Tibial nerve (tissue), 4 donors: Measurements from ENCODE around the gene NUP98.

Experiments used
- EP300 ChIP-seq, 2 donors: sonication (generic); formaldehyde crosslinking; IDR thresholded peaks; one replicate each; pipeline ENCODE4 v1.6.1; 2017; ENCODE audit warnings: antibody characterized with exemption in 2 of 2, mild to moderate bottlenecking in 1 of 2
- POLR2A ChIP-seq, 2 donors: fragments of 450-650 bp; IDR thresholded peaks; one replicate each; pipeline ENCODE4 v1.6.1; 2017; ENCODE audit warnings: antibody characterized with exemption in 2 of 2, mild to moderate bottlenecking in 2 of 2, moderate library complexity in 2 of 2
- TF ChIP-seq, protein P1 (sequence below), 5 experiments: fragments of 200-600 bp in 3 of 5; fragments of 450-650 bp in 2 of 5; sonication (generic) in 3 of 5; IDR thresholded peaks; one replicate each; pipeline ENCODE4 v1.5.1; 2016 to 2019; ENCODE audit warnings: antibody characterized with exemption in 5 of 5, mild to moderate bottlenecking in 3 of 5, moderate library complexity in 2 of 5

DNA sequence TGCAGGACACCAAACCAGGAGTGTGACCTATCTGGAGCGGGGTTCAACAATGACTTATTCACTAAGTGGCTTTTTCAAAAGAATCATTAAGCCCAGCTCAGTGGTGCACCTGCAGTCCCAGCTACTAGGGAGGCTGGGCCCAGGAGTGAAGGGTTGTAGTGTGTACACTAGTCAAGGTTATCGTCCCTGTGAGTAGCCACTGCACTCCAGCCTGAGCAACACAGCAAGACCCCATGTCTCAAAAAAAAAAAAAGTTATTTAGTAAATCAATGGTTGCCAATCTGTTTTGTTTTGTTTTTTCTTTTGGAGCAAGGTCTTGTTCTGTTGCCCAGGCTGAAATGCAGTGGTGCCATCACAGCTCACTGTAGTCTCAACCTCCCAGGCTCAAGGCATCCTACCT lies 35.5 kb upstream of the NUP98 start:
- no peak for TF ChIP-seq EP300 (IDR thresholded peaks at IDR 0.05)
- TF ChIP-seq, protein P1, sequence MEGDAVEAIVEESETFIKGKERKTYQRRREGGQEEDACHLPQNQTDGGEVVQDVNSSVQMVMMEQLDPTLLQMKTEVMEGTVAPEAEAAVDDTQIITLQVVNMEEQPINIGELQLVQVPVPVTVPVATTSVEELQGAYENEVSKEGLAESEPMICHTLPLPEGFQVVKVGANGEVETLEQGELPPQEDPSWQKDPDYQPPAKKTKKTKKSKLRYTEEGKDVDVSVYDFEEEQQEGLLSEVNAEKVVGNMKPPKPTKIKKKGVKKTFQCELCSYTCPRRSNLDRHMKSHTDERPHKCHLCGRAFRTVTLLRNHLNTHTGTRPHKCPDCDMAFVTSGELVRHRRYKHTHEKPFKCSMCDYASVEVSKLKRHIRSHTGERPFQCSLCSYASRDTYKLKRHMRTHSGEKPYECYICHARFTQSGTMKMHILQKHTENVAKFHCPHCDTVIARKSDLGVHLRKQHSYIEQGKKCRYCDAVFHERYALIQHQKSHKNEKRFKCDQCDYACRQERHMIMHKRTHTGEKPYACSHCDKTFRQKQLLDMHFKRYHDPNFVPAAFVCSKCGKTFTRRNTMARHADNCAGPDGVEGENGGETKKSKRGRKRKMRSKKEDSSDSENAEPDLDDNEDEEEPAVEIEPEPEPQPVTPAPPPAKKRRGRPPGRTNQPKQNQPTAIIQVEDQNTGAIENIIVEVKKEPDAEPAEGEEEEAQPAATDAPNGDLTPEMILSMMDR (IDR thresholded peaks at IDR 0.05): no peak
- no peak for TF ChIP-seq POLR2A (IDR thresholded peaks at IDR 0.05)
